Measurements from ENCODE around the gene PDE4B. TPM values are rescaled to one million over a fixed set of nuclear protein-coding genes. Genes with fewer than 3 reads are reported as not detected.

Gene PDE4B
- total RNA-seq, 1 donor from 2014 or later: 1.2 TPM

DNA sequence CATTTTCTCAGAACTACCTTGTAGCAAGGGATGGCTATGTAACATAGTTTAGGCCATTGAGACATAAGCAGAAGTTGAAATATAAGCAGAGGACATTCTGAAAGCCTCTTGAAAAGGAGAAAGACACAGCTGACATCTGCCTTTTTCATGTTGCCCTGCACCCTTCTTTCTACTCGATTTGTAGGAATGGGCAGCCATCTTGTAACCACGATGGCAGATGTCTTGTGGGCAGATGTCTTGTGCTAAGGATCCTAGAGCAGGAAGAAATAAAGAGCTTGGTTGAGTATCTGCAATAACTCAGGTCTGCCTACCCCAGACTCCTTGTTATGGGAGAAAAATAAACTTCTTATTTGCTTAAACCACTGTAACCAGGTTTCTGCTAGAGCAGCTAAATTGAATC is 351.0 kb downstream of the PDE4B start:
- Histone ChIP-seq H3K9me3 (ENCODE audit: low read depth) (no peaks in the 10 kb centered on the region), H2AFZ (replicated peaks) (no peak overlapping the region), H3K27me3 (no peaks in the 10 kb centered on the region), H3F3A (ENCODE audit: low read depth) (no peaks in the 10 kb centered on the region), H3K4me3 (no peak overlapping the region), H4K20me1 (ENCODE audit: low read depth) (no peaks in the 10 kb centered on the region), H3K4me2 (no peak overlapping the region), H3K27ac (no peak overlapping the region), H3K9ac (no peak overlapping the region), H3K4me1 (no peaks in the 10 kb centered on the region), H3K79me2 (ENCODE audit: low read depth) (no peaks in the 10 kb centered on the region), H3K36me3 (no peaks in the 10 kb centered on the region)
- TF ChIP-seq EZH2 (IDR thresholded peaks at IDR 0.05) (no peak), EZH2phosphoT487 (IDR thresholded peaks at IDR 0.05) (no peak), CTCF (IDR thresholded peaks at IDR 0.05) (no peak)
- Mint-ChIP-seq H3K9me3 (no peaks in the 10 kb centered on the region), H3K27me3 (ENCODE audit: insufficient read depth, low read depth) (no peaks in the 10 kb centered on the region), H3K36me3 (no peaks in the 10 kb centered on the region), H3K27ac (no peak overlapping the region), H3K4me1 (no peaks in the 10 kb centered on the region), H3K4me3 (no peak overlapping the region)
- DNase-seq (ENCODE audit: low spot score): no peak

DNA sequence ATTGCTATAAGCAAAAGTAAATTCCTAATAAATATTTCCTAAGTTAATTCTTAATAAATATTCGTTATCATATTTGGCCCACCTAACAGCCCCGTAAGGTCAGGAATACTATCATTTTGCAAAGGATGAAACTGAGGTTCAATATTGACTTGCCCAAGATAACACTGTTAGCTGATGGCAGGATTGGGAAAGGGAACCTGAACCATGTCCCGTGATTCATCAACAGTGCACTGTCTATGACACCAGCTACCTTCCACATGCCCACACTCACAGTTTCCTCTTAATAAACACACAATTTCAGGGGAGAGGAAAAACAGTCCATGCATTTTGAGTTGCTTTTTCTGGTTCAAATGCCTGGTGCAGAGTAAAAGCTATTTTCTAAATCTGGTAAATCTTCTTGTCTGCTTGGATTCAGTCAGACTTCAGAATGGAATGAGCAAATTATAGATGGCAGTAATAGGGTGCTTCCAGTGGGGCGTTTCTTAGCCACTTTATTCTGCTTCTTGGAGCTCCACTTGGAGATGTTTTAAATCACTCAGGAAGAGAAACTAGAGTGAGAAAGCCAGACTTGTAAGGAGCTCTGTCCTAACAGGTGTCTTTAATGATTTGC is 354.6 kb downstream of the PDE4B start:
- Histone ChIP-seq H3K4me1 (no peaks in the 10 kb centered on the region), H3K27me3 (peaks cover 6% of the 10 kb centered on the region), H4K20me1 (ENCODE audit: low read depth) (no peaks in the 10 kb centered on the region), H3K9me3 (ENCODE audit: low read depth) (no peaks in the 10 kb centered on the region), H3K27ac (no peak overlapping the region), H3K9ac (no peak overlapping the region), H3K79me2 (ENCODE audit: low read depth) (no peaks in the 10 kb centered on the region), H3F3A (ENCODE audit: low read depth) (no peaks in the 10 kb centered on the region), H2AFZ (replicated peaks) (no peak overlapping the region), H3K36me3 (no peaks in the 10 kb centered on the region), H3K4me3 (no peak overlapping the region), H3K4me2 (no peak overlapping the region)
- TF ChIP-seq CTCF (IDR thresholded peaks at IDR 0.05): no peak
- no peak for TF ChIP-seq EZH2 (IDR thresholded peaks at IDR 0.05)
- TF ChIP-seq EZH2phosphoT487 (IDR thresholded peaks at IDR 0.05): no peak
- Mint-ChIP-seq H3K36me3 (no peaks in the 10 kb centered on the region), H3K27ac (no peak overlapping the region), H3K9me3 (peaks cover 2% of the 10 kb centered on the region), H3K27me3 (ENCODE audit: insufficient read depth, low read depth) (no peaks in the 10 kb centered on the region), H3K4me1 (peaks cover 2% of the 10 kb centered on the region), H3K4me3 (no peak overlapping the region)
- DNase-seq (ENCODE audit: low spot score): no peak

- Mint-ChIP-seq H3K4me1 (peaks cover 20% of the 10 kb centered on the region), H3K27ac (no peak overlapping the region), H3K27me3 (ENCODE audit: insufficient read depth, low read depth) (no peaks in the 10 kb centered on the region), H3K36me3 (no peaks in the 10 kb centered on the region), H3K9me3 (peaks cover 2% of the 10 kb centered on the region), H3K4me3 (no peak overlapping the region)
- no peak for DNase-seq (ENCODE audit: low spot score)
- Histone ChIP-seq H3F3A (ENCODE audit: low read depth) (no peaks in the 10 kb centered on the region), H4K20me1 (ENCODE audit: low read depth) (no peaks in the 10 kb centered on the region), H3K27me3 (peaks cover 6% of the 10 kb centered on the region), H3K9me3 (ENCODE audit: low read depth) (no peaks in the 10 kb centered on the region), H3K4me1 (no peaks in the 10 kb centered on the region), H2AFZ (replicated peaks) (no peak overlapping the region), H3K27ac (no peak overlapping the region), H3K79me2 (ENCODE audit: low read depth) (no peaks in the 10 kb centered on the region), H3K36me3 (no peaks in the 10 kb centered on the region), H3K4me3 (no peak overlapping the region), H3K9ac (no peak overlapping the region), H3K4me2 (no peak overlapping the region)
- TF ChIP-seq EZH2 (IDR thresholded peaks at IDR 0.05) (no peak), CTCF (IDR thresholded peaks at IDR 0.05) (no peak), EZH2phosphoT487 (IDR thresholded peaks at IDR 0.05) (no peak)
Measured at GRCh38 chr1:66152034-66152433, 359.3 kb downstream of the PDE4B start.
